Activated CD8-positive, alpha-beta T cell treated with anti-CD3 and anti-CD28 coated beads for 36 hours (primary cell): ENCODE data around the gene IGLL1. TPM values are rescaled to one million over a fixed set of nuclear protein-coding genes. Genes with fewer than 3 reads are reported as not detected.

Experiments
- ATAC-seq: fragments of 200-7000 bp; cut with Tn5 transposase; one replicate; pipeline ENCODE4 v1.10.0; 2021; ENCODE audit warnings: mild to moderate bottlenecking, moderate library complexity
- CTCF ChIA-PET: fragments of 350-600 bp; sonication (Branson Sonifier 250); formaldehyde crosslinking; loops from one replicate; lab custom pipeline; 2021; ENCODE audit warnings: antibody characterized with exemption; lab: Charles Lee
- POLR2A ChIA-PET: fragments of 350-600 bp; sonication (Branson Sonifier 250); formaldehyde crosslinking; loops from one replicate; lab custom pipeline; 2021; ENCODE audit warnings: antibody characterized with exemption; lab: Charles Lee
- DNase-seq: peaks from one replicate; pipeline ENCODE4 v3.0.0-alpha.2; 2020
- H3K27ac Mint-ChIP-seq: one replicate; pipeline ENCODE4 v1.8.0; 2021; ENCODE audit warnings: mild to moderate bottlenecking, mixed read lengths
- H3K27me3 Mint-ChIP-seq: one replicate; pipeline ENCODE4 v1.8.0; 2021; ENCODE audit warnings: mixed read lengths
- H3K36me3 Mint-ChIP-seq: one replicate; pipeline ENCODE4 v1.8.0; 2021; ENCODE audit warnings: low read depth, mixed read lengths
- H3K4me1 Mint-ChIP-seq: one replicate; pipeline ENCODE4 v1.8.0; 2021; ENCODE audit warnings: low read depth, mixed read lengths
- H3K4me3 Mint-ChIP-seq: one replicate; pipeline ENCODE4 v1.8.0; 2021; ENCODE audit warnings: mild to moderate bottlenecking, moderate library complexity, mixed read lengths
- H3K9me3 Mint-ChIP-seq: one replicate; pipeline ENCODE4 v1.8.0; 2021; ENCODE audit warnings: mixed read lengths
- CTCF ChIP-seq: fragments of 200-600 bp; IDR thresholded peaks from one replicate; pipeline ENCODE4 v1.8.0; 2022; ENCODE audit warnings: antibody characterized with exemption, mild to moderate bottlenecking
- intact Hi-C: fragments of 100-400 bp; cut with micrococcal nuclease; formaldehyde crosslinking; loops from one replicate; pipeline ENCODE4 v1.10.0; 2022
- total RNA-seq, 2 experiments: library from RNA; stranded (reverse); gene quantifications; one replicate each; pipeline ENCODE4 v1.2.3, GENCODE V29; 2021

IGLL1 gene
- total RNA-seq, 2 experiments from 2014 or later = not detected

- DNase-seq (no peak), ATAC-seq (no peak)
- Mint-ChIP-seq H3K4me1 (no peaks in the 10 kb centered on the region), H3K9me3 (no peaks in the 10 kb centered on the region), H3K27me3 (peaks cover 14% of the 10 kb centered on the region), H3K36me3 (no peaks in the 10 kb centered on the region), H3K27ac (no peak overlapping the region), H3K4me3 (no peak overlapping the region)
- ChIA-PET POLR2A (no interaction called here), CTCF (no interaction called here)
- intact Hi-C loops = no loop called here
- TF ChIP-seq CTCF = no peak
These were observed 3.7 kb upstream of the IGLL1 start for GRCh38 chr22:23583836-23584235.

- Mint-ChIP-seq H3K4me3 (no peak overlapping the region), H3K9me3 (no peaks in the 10 kb centered on the region), H3K27me3 (peaks cover 17% of the 10 kb centered on the region), H3K27ac (no peak overlapping the region), H3K4me1 (no peaks in the 10 kb centered on the region), H3K36me3 (no peaks in the 10 kb centered on the region)
- no peak for TF ChIP-seq CTCF
- no peak for ATAC-seq
- ChIA-PET CTCF (interaction anchor here (1.1 to 3.5 kb wide), 2 partner anchors 8 to 10 kb away, joined by 3 to 17 read pairs; no protein-coding TSS in a partner anchor), POLR2A (no interaction called here)
- intact Hi-C loops = no loop called here
- no peak for DNase-seq
These were observed 3.1 kb upstream of the IGLL1 start for GRCh38 chr22:23583153-23583552.

GRCh38 chr22:23581260-23581650 lies 1.2 kb upstream of the IGLL1 start:
- Mint-ChIP-seq H3K4me3 (no peak overlapping the region), H3K27ac (no peak overlapping the region), H3K36me3 (no peaks in the 10 kb centered on the region), H3K4me1 (peaks cover 4% of the 10 kb centered on the region), H3K27me3 (peaks cover 27% of the 10 kb centered on the region), H3K9me3 (no peaks in the 10 kb centered on the region)
- no peak for ATAC-seq
- TF ChIP-seq CTCF = no peak
- intact Hi-C loops = no loop called here
- CTCF ChIA-PET = interaction anchor here (1.0 to 3.5 kb wide), 2 partner anchors 10 to 268 kb away, joined by 3 to 17 read pairs; no protein-coding TSS in a partner anchor
- POLR2A ChIA-PET = no interaction called here
- no peak for DNase-seq

GRCh38 chr22:23580576-23581259 lies 628 bp upstream of the IGLL1 start:
- Mint-ChIP-seq H3K9me3 (no peaks in the 10 kb centered on the region), H3K4me3 (no peak overlapping the region), H3K4me1 (peaks cover 4% of the 10 kb centered on the region), H3K36me3 (no peaks in the 10 kb centered on the region), H3K27me3 (peaks cover 31% of the 10 kb centered on the region), H3K27ac (no peak overlapping the region)
- DNase-seq (no peak), ATAC-seq (no peak)
- CTCF ChIA-PET = interaction anchor here (1.0 to 3.5 kb wide), 2 partner anchors 10 to 269 kb away, joined by 3 to 17 read pairs; no protein-coding TSS in a partner anchor
- POLR2A ChIA-PET = no interaction called here
- no peak for TF ChIP-seq CTCF
- intact Hi-C loops = no loop called here

GRCh38 chr22:23579280-23579679 lies 810 bp downstream of the IGLL1 start:
- DNase-seq = no peak
- intact Hi-C loops = no loop called here
- no peak overlapping the region for H3K4me3 Mint-ChIP-seq

More at GRCh38 chr22:23579280-23579679, 810 bp downstream of the IGLL1 start:
- Mint-ChIP-seq H3K27ac (no peak overlapping the region), H3K4me1 (peaks cover 4% of the 10 kb centered on the region), H3K27me3 (peaks cover 34% of the 10 kb centered on the region), H3K9me3 (no peaks in the 10 kb centered on the region), H3K36me3 (no peaks in the 10 kb centered on the region)
- no peak for TF ChIP-seq CTCF
- ATAC-seq = no peak
- CTCF ChIA-PET = no interaction called here
- POLR2A ChIA-PET = interaction anchor here (0.6 kb wide), 1 partner anchor 187 kb away, joined by 3 read pairs; no protein-coding TSS in a partner anchor
